ENCODE measurements around the gene GOLGA6D.
A peak's percentile ranks its signal among the peaks of the same experiment; 100 is the strongest.
"Not testable (repeated sequence)": the region's sequence is repeated elsewhere in the genome, so short reads cannot be mapped to it uniquely, and the experiment has no call there.

The GOLGA6D gene

DNA sequence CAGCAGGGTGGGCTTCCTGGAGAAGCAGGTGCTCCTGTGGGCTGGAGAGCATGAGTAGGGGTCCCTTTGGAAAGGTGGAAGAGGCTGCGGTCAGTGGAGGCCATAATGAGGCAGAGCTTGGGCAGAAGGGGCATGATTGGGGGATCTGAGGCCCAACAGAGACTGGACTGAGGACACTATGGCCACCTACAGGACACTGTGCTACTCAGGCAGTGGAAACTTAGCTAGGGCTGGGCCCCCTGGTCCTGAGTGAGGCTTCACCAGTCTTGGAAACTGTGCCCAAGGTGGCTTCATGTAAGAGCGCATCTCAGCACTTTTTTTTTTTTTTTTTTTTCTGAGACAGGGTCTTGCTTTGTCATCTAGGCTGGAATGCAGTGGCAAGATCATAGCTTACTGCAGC lies 46.9 kb downstream of the GOLGA6D start:
- Histone ChIP-seq H3K79me2 (ENCODE audit: insufficient read depth, low read depth) (no peaks in the 10 kb centered on the region), H4K20me1 (ENCODE audit: insufficient read depth) (no peaks in the 10 kb centered on the region), H3K4me2 (no peak overlapping the region), H2AFZ (ENCODE audit: low read depth) (no peak overlapping the region), H3K4me3 (IDR thresholded peaks at IDR 0.05; ENCODE audit: insufficient read depth, low read depth, low read length) (no peak overlapping the region), H3K9ac (no peak overlapping the region), H3K27ac (no peak overlapping the region), H3K36me3 (ENCODE audit: insufficient read depth) (no peaks in the 10 kb centered on the region), H3K27me3 (ENCODE audit: insufficient read depth, low read depth) (no peaks in the 10 kb centered on the region), H3K4me1 (ENCODE audit: low read depth, poor library complexity, severe bottlenecking) (peaks cover 4% of the 10 kb centered on the region)
- TF ChIP-seq, protein P1, sequence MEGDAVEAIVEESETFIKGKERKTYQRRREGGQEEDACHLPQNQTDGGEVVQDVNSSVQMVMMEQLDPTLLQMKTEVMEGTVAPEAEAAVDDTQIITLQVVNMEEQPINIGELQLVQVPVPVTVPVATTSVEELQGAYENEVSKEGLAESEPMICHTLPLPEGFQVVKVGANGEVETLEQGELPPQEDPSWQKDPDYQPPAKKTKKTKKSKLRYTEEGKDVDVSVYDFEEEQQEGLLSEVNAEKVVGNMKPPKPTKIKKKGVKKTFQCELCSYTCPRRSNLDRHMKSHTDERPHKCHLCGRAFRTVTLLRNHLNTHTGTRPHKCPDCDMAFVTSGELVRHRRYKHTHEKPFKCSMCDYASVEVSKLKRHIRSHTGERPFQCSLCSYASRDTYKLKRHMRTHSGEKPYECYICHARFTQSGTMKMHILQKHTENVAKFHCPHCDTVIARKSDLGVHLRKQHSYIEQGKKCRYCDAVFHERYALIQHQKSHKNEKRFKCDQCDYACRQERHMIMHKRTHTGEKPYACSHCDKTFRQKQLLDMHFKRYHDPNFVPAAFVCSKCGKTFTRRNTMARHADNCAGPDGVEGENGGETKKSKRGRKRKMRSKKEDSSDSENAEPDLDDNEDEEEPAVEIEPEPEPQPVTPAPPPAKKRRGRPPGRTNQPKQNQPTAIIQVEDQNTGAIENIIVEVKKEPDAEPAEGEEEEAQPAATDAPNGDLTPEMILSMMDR (conservative IDR thresholded peaks at IDR 0.05; ENCODE audit: low read depth, low read length) = no peak

- H3K4me2 ChIP-seq; H3K9ac ChIP-seq; H3K36me3 ChIP-seq (ENCODE audit: insufficient read depth); H3K4me3 ChIP-seq (IDR thresholded peaks at IDR 0.05; ENCODE audit: insufficient read depth, low read depth, low read length); H3K27ac ChIP-seq; H2AFZ ChIP-seq (ENCODE audit: low read depth); H3K79me2 ChIP-seq (ENCODE audit: insufficient read depth, low read depth); H4K20me1 ChIP-seq (ENCODE audit: insufficient read depth); H3K27me3 ChIP-seq (ENCODE audit: insufficient read depth, low read depth): not testable (repeated sequence)
- H3K4me1 ChIP-seq (ENCODE audit: low read depth, poor library complexity, severe bottlenecking) = peaks cover 18% of the 10 kb centered on the region
These were observed 49.5 kb downstream of the GOLGA6D start for GRCh38 chr15:75332093-75332492.

DNA sequence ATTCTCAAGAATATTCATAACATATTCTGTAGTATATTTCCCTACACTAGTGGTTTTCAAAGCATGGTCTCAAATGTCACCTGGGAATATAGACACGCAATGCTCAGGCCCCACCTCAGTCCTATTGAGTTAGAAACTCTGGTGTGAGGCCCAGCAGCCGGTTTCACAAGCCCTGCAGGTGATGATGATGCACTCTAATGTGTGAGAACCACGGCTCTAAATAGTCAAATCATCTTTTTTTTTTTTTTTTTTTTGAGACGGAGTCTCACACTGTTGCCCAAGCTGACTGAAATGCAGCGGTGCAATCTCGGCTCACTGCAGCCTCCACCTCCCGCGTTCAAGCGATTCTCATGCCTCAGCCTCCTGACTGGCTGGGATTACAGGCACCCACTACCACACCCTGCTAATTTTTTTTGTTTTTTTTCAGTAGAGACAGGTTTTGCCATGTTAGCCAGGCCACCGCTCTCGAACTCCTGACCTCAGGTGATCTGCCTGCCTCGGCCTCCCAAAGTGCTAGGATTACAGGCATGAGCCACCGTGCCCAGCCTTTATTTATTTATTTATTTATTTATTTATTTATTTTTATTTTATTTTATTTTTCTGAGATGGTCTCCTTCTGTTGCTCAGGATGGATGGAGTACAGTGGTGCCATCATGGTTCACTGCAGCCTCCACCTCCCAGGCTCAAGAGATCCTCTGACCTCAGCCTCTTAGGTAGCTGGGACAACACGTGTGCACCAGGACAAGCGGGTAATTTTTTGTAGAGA lies 51.2 kb downstream of the GOLGA6D start:
- not testable (repeated sequence) for H2AFZ ChIP-seq (ENCODE audit: low read depth); H4K20me1 ChIP-seq (ENCODE audit: insufficient read depth); H3K4me2 ChIP-seq; H3K79me2 ChIP-seq (ENCODE audit: insufficient read depth, low read depth); H3K4me3 ChIP-seq (IDR thresholded peaks at IDR 0.05; ENCODE audit: insufficient read depth, low read depth, low read length); H3K9ac ChIP-seq; H3K27ac ChIP-seq; H3K36me3 ChIP-seq (ENCODE audit: insufficient read depth); H3K27me3 ChIP-seq (ENCODE audit: insufficient read depth, low read depth)
- H3K4me1 ChIP-seq (ENCODE audit: low read depth, poor library complexity, severe bottlenecking) = peaks cover 20% of the 10 kb centered on the region

DNA sequence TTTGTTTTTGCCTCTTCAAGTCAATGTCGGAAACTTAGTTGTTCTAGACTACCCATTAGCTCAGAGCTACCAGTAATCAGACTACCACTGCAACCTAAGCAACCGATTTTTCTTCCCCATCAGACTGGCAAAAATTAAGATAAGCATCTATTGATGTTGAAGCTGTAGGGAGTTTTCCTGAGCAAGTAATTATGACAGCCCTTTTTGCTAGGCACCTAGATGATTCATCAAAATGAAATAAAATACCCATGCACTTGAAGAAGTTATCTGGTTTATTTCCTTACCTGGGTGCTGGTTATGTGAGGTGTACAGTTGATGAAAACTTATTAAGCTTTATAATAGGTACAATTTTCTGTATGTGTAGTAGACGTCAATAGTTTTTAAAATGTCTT lies 52.7 kb downstream of the GOLGA6D start:
- Histone ChIP-seq H3K4me3 (IDR thresholded peaks at IDR 0.05; ENCODE audit: insufficient read depth, low read depth, low read length) (no peak overlapping the region), H3K4me2 (peak overlapping the region; percentile 66), H4K20me1 (ENCODE audit: insufficient read depth) (no peaks in the 10 kb centered on the region), H3K79me2 (ENCODE audit: insufficient read depth, low read depth) (peaks cover 7% of the 10 kb centered on the region; the same call in 1 of the 2 replicates), H3K27me3 (ENCODE audit: insufficient read depth, low read depth) (no peaks in the 10 kb centered on the region), H3K9ac (no peak overlapping the region; the same call in 1 of the 2 replicates), H3K4me1 (ENCODE audit: low read depth, poor library complexity, severe bottlenecking) (peaks cover 20% of the 10 kb centered on the region), H3K27ac (0 out of 2 replicates have a peak overlapping the region, but pooled peaks have one; percentile 25), H2AFZ (ENCODE audit: low read depth) (peak overlapping the region; percentile 99), H3K36me3 (ENCODE audit: insufficient read depth) (no peaks in the 10 kb centered on the region)
- TF ChIP-seq, protein P1 (conservative IDR thresholded peaks at IDR 0.05; ENCODE audit: low read depth, low read length) = no peak

DNA sequence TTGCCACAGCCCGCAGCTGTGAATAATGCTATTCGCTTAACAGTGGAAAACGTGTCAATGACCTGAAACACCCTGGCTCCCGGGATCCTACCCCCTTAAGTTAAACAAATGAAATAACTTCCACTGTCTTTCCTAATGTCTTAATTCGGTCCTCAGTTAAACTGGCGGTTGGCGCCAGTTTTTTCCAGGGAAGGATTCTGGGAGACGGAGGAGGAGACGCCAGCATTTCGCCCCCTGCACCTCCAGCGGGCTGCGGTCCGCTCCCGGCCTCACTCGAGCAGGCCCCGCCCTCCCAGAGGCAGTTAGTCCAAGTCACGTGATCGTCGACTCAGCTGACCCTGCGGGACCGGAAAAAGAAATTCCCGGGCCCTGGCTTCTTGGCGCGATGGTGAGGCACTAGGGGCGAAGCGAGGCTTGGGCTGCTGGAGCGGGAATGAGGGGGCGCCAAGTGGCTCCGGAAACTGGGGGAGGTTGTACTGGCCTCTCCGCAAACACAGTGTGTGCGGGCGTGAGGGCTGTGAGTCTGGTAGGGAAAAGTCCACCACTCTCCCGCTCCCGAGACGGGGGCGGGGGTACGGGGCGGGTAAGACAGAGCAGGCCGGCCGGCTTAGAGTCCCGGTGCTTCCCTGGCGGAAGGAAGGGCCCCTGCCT lies 53.2 kb downstream of the GOLGA6D start, which contains the start of gene COMMD4:
Gene COMMD4, plus strand, starts transcription at position 359 of the 651 bp plus-strand sequence. Its CDS starts 27 bp downstream, at position 386.
- peak within 1 kb of the TSS; percentile 66 for H3K4me2 ChIP-seq
- no peaks in the 10 kb centered on the region for H3K27me3 ChIP-seq (ENCODE audit: insufficient read depth, low read depth)
- peak within 1 kb of the TSS; percentile 99 for H2AFZ ChIP-seq (ENCODE audit: low read depth)
- H3K4me3 ChIP-seq (IDR thresholded peaks at IDR 0.05; ENCODE audit: insufficient read depth, low read depth, low read length) = no peak within 1 kb of the TSS
- peak within 1 kb of the TSS; percentile 25; the same call in 1 of the 2 replicates for H3K27ac ChIP-seq
- H4K20me1 ChIP-seq (ENCODE audit: insufficient read depth) = no peaks in the 10 kb centered on the region
- H3K9ac ChIP-seq = peak within 1 kb of the TSS; percentile 65
- no peaks in the 10 kb centered on the region for H3K36me3 ChIP-seq (ENCODE audit: insufficient read depth)
- TF ChIP-seq, protein P1 (conservative IDR thresholded peaks at IDR 0.05; ENCODE audit: low read depth, low read length) = no peak
- peaks cover 20% of the 10 kb centered on the region for H3K4me1 ChIP-seq (ENCODE audit: low read depth, poor library complexity, severe bottlenecking)
- peaks cover 7% of the 10 kb centered on the region; the same call in 1 of the 2 replicates for H3K79me2 ChIP-seq (ENCODE audit: insufficient read depth, low read depth)

Data from KMS-11 (cell line).